Activated CD4-positive, alpha-beta T cell treated with anti-CD3 and anti-CD28 coated beads for 48 hours (primary cell): Measurements from ENCODE around the gene HS6ST1.

Source experiments
- DNase-seq: peaks from one replicate; pipeline ENCODE4 v3.0.0-alpha.2; 2020

HS6ST1 gene

GRCh38 chr2:128310094-128310716 is 8.5 kb downstream of the HS6ST1 start:
- DNase-seq, result no peak

- DNase-seq, result no peak
Measured at GRCh38 chr2:128309280-128310093, 9.2 kb downstream of the HS6ST1 start.

GRCh38 chr2:128308889-128309279 is 9.8 kb downstream of the HS6ST1 start:
- no peak for DNase-seq

GRCh38 chr2:128308284-128308731 is 10.4 kb downstream of the HS6ST1 start:
- no peak for DNase-seq

DNA sequence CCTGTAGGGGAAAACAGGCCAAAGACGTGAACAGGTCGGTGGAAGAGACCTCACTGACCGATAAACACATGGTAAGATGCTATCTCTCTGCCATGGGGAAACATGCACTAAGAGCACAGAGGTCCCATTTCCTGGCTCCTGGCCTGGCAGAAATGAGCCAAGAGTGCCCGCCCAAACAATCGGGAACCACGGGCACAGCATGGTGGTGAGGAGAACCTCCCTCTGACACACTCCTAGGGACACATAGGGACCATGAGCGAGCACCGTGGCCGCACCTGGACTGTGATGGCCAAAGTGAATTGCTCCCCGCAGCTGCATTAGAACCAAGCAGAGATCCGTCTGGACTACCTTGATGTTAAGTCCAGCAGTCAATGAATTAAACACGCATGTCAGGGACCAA is 11.1 kb downstream of the HS6ST1 start:
- DNase-seq, result no peak

DNA sequence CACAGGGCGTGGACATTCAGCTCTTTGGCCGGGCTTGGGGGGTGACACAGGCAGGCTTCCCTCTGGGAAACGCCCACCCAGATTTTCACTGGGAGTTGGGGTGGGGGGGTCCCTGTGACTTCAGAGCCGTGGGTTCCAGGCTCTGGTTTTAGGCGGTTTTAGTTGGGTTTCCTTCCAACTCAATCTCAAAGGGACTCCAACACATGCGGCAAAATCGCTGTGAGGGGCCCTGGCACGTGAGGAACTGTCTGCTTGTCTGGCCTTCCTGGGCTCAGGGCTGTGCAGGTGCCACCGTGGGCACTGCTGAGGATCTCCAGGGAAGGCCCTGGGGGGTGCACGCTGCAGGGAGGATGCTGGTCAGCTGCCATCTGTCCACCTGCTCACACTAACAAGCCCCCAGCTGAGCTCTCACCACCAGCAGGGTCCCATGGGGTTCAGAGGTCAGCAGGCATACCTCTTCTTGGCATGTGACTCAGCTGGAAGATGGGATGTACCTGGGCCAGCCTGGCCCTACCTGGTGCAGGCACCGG is 11.7 kb downstream of the HS6ST1 start:
- no peak for DNase-seq

DNA sequence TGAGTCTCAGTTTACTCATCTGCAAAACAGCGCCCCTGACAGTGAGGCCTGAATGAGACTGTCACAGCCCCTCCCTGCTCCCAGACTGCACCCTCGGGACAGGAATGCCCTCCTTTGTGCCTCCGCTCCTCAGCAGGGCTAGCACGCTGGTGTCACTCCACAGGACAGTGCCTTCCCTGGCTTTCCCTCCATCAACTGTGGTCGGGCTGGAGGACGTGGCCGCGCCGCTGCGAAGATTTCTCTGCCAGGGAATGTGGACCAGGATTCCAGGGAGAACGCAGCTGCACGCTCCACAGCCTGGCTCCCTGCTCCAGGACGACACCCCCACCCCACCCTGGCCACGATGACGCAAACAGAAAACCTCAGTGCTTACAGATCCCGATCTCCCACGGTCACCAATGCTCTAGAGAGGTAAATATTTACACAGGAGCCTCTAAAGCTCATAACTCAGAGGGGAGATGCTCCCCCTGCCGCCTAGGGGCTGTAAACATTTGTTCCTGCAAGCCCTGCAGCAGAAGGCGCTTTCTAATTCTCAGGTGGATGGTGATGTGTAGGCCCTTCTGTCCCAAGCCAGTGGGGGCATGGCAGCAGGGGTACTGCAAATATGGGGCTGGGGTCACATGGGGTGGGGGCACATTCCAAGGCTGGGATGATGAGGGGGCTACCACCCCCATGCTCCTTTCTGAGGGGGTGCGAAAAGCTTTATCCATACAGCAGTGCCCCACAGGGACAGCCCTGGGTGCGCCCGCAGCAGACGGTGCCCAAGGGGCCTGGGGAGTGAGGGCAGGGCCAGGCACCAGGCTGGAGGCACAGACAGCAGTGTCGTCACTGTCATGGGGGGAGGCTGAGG is 12.4 kb downstream of the HS6ST1 start:
- no peak for DNase-seq

- no peak for DNase-seq
Measured at GRCh38 chr2:128305555-128306080, 13.1 kb downstream of the HS6ST1 start.

- no peak for DNase-seq
Measured at GRCh38 chr2:128304715-128305554, 13.7 kb downstream of the HS6ST1 start.

- no peak for DNase-seq
Measured at GRCh38 chr2:128304330-128304714, 14.3 kb downstream of the HS6ST1 start.

- no peak for DNase-seq
Measured at GRCh38 chr2:128303911-128304310, 14.8 kb downstream of the HS6ST1 start.

- no peak for DNase-seq
Measured at GRCh38 chr2:128303095-128303791, 15.4 kb downstream of the HS6ST1 start.

DNA sequence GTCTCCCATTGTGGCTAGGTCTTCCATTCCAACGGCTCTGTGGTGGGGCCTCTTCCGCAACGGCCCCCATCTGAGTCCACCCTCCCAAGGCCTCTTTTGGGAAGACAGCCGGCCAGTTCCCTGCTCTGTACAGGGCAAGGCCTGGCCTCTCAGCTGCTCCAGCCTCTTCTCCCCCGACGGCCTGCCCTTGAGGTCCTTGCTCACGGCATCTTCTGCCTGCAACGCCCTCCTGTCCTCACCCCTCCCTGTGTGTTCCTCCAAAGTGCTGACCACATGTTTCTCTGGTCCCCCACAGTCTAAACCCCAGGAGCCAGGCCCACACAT is 16.0 kb downstream of the HS6ST1 start:
- no peak for DNase-seq

DNA sequence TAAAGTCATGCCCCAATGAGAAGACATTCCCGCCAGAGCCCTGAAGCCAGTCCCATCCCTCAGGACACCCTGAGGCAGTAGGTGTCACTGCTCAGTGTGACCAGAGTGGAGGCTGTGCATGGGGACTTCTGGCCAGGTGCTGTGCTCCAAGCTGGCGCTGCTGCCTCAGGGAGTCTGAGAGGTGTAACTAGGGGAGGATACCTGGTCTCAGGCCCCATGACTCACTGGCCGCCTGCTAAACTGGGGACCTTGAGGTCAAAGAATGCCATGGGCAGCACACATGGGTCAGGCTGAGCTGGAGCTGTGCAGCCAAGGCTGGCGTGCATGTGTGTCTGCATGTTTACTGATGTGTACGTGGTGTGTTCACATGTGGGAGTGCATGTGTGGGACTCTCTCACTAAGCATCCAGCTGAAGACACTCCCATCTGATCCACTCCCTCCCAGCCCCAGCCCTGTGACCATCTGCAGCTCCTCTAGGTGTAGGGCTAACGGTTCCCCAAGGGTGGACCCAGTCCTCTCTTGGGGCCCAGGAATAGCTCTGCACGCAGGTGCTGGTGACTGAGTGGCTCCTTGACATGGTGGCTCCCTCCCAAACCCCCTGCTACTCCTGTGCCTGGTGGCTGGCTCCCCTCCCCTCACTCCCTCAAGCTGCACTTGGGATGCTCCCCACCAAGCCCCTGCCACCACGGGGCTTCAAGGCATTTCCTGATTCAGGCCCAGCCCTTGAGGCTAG is 16.5 kb downstream of the HS6ST1 start:
- DNase-seq, result no peak

- DNase-seq, result no peak
Measured at GRCh38 chr2:128301501-128301966, 17.1 kb downstream of the HS6ST1 start.

DNA sequence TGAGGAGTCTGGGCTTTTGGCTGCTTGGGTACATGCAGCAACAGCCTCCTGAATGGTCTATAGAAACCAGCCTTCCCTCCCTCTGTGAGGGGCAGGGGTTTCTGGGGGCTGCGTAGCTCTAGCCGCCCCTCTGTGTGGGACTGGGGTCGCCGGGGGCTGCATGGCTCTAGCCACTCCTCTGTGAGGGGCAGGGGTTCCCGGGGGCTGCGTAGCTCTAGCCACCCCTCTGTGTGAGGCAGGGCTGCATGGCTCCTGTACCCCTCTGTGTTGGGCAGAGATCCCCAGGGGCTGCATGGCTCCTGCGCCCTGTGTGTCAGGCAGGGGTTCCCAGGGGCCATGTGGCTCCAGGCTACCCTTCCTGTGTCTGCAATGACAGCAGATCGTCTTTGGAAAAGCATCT is 17.6 kb downstream of the HS6ST1 start:
- DNase-seq, result no peak

- DNase-seq, result no peak
Measured at GRCh38 chr2:128300151-128301020, 18.3 kb downstream of the HS6ST1 start.

- DNase-seq, result no peak
Measured at GRCh38 chr2:128299628-128300027, 19.0 kb downstream of the HS6ST1 start.

DNA sequence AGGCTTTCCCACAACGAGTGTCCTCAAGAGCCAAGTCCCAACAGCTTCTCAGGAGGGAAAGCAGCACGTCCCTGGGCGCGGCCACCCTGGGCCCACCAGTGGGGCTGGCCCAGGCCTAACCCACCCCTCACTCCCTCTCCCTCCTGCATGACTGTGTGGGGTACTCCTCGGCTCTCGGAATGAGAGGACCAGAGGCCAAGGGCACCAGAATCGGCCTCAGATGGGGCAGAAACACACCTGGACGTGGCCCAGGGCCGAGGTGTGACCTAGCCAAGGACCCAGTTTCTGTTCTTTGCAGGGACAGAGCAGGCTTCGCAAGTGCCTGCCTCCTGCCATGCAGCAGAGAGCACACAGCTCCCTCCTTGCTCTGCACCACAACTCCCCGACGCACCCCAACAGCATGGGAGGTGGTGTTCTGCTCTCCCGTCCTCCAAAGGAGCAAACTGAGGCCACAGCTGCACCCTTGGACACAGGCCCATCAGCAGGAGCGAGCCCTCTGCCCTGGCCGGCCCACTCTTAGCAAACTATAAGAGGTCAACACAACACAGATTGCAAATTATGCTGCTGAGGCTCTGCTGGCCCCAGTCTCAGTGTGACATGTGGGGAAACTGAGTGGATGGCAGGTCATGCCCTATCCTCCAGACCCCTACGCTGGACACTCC is 19.7 kb downstream of the HS6ST1 start:
- no peak for DNase-seq
